Memory B cell (primary cell): ENCODE results near the gene SPNS2.

Source experiments
- ATAC-seq: fragments of 150-1000 bp; cut with Tn5 transposase; 2 replicates; pipeline ENCODE4 v1.10.0; 2021; ENCODE audit warnings: low read depth, mild to moderate bottlenecking, moderate library complexity
- DNase-seq, 2 donors: peaks; one replicate each; pipeline ENCODE4 v3.0.0; 2022; ENCODE audit warnings: low spot score in 2 of 2
- H3K27ac Mint-ChIP-seq: one replicate; pipeline ENCODE4 v1.8.0; 2022; ENCODE audit warnings: mild to moderate bottlenecking, moderate library complexity, mixed read lengths
- H3K27me3 Mint-ChIP-seq: one replicate; pipeline ENCODE4 v1.8.0; 2022; ENCODE audit warnings: mixed read lengths
- H3K36me3 Mint-ChIP-seq: one replicate; pipeline ENCODE4 v1.8.0; 2022; ENCODE audit warnings: mild to moderate bottlenecking, mixed read lengths
- H3K4me1 Mint-ChIP-seq: one replicate; pipeline ENCODE4 v1.8.0; 2022; ENCODE audit warnings: mixed read lengths
- H3K4me3 Mint-ChIP-seq: one replicate; pipeline ENCODE4 v1.8.0; 2022; ENCODE audit warnings: mild to moderate bottlenecking, moderate library complexity, mixed read lengths
- H3K9me3 Mint-ChIP-seq: one replicate; pipeline ENCODE4 v1.8.0; 2022; ENCODE audit warnings: mixed read lengths

SPNS2 gene

DNA sequence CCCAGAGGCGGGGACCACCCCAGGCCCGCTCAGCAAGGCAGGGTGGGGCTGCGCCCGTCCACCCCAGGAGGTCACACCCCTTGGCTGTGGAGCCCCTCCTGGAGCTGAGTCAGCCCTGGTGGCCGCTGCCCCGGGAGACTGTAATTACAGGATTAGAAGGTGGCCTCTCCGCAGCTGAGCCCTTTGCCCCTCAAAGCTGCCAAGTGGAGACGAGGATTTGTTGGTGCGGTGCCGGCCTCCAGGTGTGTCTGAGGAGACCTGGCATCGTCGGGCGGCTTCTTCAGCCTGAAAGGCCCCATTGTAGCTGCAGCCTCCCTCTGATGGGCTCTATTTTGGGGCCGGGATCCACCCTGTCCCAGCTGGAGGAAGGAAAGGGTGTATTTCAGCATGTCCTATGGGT is 22.7 kb upstream of the SPNS2 start:
- Mint-ChIP-seq H3K4me3 (no peak overlapping the region), H3K9me3 (no peaks in the 10 kb centered on the region), H3K36me3 (no peaks in the 10 kb centered on the region), H3K4me1 (peaks cover 3% of the 10 kb centered on the region), H3K27ac (no peak overlapping the region), H3K27me3 (peaks cover 12% of the 10 kb centered on the region)
- no peak for DNase-seq
- ATAC-seq: no peak

DNA sequence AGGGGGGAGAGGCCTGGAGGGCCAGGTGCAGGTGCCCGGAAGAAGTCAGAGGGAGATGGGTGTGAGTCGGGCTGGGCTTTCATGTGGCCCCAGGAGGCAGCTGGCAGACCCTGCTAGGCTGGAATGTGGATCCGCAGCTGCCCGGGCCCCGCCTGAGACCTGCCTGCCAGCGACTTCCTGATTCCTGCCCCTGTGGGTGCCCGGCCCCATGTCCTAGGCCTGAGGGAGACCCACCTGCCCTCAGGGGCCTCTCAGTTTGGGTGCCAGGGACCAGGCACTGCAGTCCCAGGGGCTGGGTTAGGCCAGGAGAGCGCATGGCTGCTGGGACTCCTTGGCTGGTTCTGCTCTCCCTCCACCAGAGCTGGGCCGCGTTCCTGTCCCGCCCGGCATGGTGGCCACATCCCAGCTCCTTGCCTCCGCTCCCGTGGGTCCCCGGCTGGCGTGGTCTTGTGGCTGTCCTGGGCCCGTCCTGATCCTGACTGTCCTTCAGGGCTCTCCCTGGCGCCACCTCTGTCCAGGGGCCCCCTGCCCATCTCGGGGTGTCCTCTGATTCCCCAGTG is 22.1 kb upstream of the SPNS2 start:
- peaks cover 7% of the 10 kb centered on the region for H3K4me1 Mint-ChIP-seq
- no peaks in the 10 kb centered on the region for H3K36me3 Mint-ChIP-seq
- H3K27me3 Mint-ChIP-seq: peaks cover 15% of the 10 kb centered on the region
- no peak overlapping the region for H3K27ac Mint-ChIP-seq
- no peak for ATAC-seq
- H3K4me3 Mint-ChIP-seq: no peak overlapping the region
- DNase-seq: no peak
- H3K9me3 Mint-ChIP-seq: no peaks in the 10 kb centered on the region

DNA sequence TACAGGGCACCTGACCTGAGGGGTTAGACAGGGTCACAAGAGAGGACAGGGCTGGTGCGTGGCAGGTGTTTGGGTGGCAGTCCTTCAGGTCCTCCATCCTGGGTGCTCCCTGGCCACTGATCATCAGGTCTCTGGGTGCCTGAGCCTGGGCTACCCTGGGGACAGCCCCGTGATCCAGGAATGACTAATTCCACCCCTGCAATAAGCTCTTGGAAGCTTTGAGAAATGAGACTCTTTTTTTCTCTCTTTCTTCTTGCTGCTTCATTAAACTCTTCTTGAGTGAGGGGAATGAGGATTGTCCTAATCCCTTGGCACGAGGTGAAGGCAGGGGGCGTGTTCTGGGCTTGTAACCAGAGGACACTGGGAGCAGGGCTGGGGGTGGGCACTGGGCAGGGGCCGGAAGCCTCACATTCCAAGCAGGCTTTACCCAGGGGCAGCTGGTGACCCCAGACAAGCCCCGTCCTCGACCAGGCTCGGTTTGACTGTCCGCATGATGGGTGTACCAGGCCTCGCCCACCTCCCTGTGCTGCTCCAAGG is 21.4 kb upstream of the SPNS2 start:
- Mint-ChIP-seq H3K9me3 (no peaks in the 10 kb centered on the region), H3K4me3 (no peak overlapping the region), H3K4me1 (peaks cover 7% of the 10 kb centered on the region), H3K27ac (no peak overlapping the region), H3K36me3 (no peaks in the 10 kb centered on the region), H3K27me3 (peaks cover 15% of the 10 kb centered on the region)
- DNase-seq (no peak), ATAC-seq (no peak)

DNA sequence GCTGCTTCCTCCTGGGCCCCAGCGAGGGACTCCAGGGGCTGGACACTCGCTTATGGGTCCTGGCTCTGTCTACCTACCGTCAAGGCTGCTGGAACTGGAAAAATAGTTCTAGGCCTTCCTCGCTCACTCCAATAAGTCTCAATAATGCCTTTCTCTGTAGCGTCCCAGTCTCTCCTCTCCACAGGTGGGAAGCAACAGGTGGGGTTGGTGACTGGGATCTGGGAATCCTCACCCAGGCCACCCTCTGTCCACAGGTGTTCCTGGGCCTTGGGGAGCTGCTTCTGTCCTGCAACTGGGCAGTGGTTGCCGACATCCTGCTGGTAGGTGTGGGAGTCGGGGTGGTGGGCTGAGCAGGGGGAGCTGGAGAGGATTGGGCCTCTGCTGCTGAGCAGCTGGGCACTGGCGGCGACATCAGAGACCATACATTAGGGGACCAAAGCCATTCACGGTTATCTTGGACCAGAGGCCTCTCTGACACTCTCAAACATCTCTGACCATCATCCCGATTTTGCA is 20.3 kb upstream of the SPNS2 start:
- ATAC-seq (no peak), DNase-seq (no peak)
- no peaks in the 10 kb centered on the region for H3K36me3 Mint-ChIP-seq
- H3K27me3 Mint-ChIP-seq: peaks cover 15% of the 10 kb centered on the region
- H3K4me1 Mint-ChIP-seq: peaks cover 7% of the 10 kb centered on the region
- no peak overlapping the region for H3K27ac Mint-ChIP-seq
- H3K4me3 Mint-ChIP-seq: no peak overlapping the region
- H3K9me3 Mint-ChIP-seq: no peaks in the 10 kb centered on the region

DNA sequence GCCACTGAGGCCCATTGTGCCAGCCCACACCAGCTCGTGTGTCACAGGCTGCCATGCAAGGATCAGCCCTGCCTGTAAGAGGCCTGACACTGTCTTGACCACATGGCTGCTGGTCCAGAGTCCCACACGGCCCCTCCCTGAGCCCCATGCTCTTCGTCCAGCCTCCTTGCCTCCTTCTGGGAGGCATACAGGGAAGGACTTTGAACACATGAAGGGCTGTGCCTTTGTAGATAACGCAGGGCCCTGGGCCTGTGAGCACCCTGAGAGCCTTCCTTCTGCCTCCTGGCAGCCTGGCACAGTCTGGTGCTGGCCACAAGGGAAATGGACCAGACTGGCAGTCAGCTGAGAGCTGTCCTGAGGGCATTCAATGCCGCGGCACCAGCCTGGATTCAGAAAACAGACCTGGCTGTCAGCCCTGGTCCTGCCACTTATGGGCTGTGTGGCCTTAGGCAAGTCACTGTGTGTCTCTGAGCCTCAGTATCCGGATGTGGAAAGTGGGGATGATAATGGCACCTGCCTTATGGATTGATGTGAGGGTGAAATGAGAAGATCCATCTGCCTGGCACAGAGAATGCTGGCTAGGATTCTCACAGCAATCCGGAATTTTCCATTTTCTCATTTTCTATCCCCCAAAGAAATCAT is 19.2 kb upstream of the SPNS2 start:
- ATAC-seq (no peak), DNase-seq (no peak)
- Mint-ChIP-seq H3K27ac (no peak overlapping the region), H3K9me3 (no peaks in the 10 kb centered on the region), H3K36me3 (no peaks in the 10 kb centered on the region), H3K27me3 (peaks cover 15% of the 10 kb centered on the region), H3K4me3 (no peak overlapping the region), H3K4me1 (peaks cover 7% of the 10 kb centered on the region)

DNA sequence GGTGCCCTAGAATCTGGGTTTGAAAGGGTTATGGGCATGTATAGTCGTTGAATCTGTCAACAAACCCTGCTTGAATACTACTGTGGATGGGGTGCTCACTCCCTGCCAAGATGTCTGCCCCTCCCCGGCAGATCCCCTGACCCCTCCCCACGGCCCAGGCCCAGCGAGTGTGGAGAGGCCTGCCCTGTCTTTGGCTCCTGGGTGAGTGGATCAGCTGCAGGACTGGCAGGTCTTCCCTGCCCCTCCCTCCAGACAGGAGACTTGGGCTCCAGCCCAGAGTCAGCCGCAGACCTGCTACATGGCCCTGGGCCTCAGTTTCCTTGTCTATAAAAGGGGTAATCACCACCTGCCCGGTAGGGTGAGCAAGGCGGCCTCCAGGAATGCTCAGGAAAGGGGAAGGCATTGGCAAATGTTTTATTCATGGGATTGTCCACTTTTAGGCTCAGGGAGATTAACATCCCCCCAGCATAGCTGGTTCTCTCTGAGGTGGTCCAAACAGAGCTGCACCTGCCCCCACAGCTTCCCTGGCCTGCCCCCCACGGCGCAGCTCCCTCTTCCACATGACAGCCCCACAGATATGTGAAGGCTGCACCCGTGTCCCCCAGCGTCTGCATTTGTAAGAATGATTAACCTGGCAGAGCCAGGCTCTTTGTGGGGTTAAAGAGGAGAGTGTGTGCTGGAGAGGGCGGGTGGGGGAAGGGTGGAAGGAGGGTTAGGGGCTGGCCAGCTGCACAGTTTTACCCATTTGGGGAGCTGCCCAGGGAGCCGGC is 18.5 kb upstream of the SPNS2 start:
- no peak overlapping the region for H3K27ac Mint-ChIP-seq
- peaks cover 12% of the 10 kb centered on the region for H3K4me1 Mint-ChIP-seq
- no peak for ATAC-seq
- H3K27me3 Mint-ChIP-seq: peaks cover 10% of the 10 kb centered on the region
- no peak for DNase-seq
- no peaks in the 10 kb centered on the region for H3K9me3 Mint-ChIP-seq
- no peak overlapping the region for H3K4me3 Mint-ChIP-seq
- no peaks in the 10 kb centered on the region for H3K36me3 Mint-ChIP-seq

DNA sequence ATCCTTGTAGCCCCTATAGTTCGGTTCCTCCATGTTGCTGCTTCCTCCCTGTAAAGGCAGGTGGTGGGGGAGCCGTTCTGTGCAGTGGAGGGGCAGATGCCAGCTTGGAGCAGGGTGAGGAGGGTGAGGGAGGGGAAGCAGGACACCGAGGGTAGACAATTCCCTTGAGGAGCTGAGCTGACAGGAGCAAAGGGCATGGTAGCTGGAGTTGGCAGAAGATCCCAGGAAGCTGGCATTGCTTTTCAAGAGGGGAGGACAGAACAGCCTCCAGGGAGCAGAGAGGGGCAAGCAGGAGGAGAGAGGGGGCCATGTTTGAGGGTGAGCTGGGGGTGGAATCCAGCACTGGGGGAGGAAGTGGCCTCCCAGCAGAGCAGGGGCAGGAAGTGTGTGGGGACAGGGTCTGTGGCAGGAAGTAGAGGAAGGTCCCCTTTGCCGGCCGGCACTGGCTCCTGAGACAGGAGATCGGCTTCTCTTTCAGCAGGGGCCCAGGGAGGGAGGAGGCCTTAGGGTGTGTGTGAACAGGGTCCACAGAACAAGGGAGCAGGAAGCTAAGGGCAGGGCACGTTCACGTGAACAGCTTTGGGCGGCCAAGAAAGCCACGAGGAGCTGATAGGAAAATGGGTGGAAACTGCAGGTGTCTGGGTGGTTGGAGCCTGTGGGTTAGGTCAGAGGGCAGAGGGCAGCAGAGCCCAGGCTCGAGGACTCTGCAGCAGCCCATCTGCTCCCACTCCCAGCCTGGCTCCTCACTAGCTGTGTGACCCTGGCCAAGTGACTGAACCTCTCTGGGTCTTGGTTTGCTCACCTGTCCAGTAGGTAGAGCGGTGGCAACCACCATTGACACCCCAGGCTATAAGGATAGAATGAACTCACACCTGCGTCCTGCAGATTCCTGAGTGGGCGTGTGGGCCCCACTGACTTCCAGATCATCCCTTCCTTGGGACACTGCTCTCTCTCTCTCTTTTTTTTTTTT is 17.5 kb upstream of the SPNS2 start:
- Mint-ChIP-seq H3K9me3 (no peaks in the 10 kb centered on the region), H3K27me3 (peaks cover 9% of the 10 kb centered on the region), H3K4me3 (peak overlapping the region; percentile 64), H3K27ac (peak overlapping the region; percentile 16), H3K36me3 (no peaks in the 10 kb centered on the region), H3K4me1 (peaks cover 15% of the 10 kb centered on the region)
- ATAC-seq (peak; percentile 55), DNase-seq (no peak)

DNA sequence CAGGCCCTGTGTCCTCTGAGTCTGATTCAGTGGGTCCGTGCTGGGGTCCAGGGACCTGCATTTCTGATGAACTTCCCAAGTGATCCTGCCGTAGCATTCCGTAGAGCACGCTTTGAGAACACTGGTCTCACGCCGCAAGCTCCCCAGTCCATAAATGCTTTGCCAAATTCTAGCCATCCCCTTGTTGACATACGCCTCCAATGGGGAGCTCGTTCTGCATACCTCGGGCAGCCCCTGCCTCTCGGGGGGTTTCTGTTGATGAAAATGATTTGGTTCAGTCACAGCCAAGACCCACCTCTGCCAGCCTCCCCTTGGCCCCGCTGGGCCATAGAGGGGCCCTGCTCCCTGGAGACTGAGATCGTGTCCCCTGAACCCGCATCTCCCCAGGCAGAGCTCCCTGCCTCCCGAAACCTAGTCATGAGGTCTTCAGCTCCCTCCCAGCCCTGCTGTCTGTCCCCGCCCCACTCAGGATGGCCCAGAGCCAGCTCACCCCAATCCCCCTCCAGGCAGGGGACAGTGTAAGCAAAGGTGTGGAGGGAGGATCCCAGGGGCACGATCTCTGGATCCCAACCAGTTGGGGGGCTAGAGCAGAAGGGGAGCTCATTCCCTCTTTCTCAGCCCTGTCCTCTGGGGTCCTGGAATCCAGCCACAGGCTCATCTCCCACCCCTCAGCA is 16.2 kb upstream of the SPNS2 start:
- ATAC-seq: no peak
- Mint-ChIP-seq H3K9me3 (no peaks in the 10 kb centered on the region), H3K4me1 (peaks cover 20% of the 10 kb centered on the region), H3K4me3 (no peak overlapping the region), H3K27ac (no peak overlapping the region), H3K27me3 (peaks cover 9% of the 10 kb centered on the region), H3K36me3 (no peaks in the 10 kb centered on the region)
- DNase-seq: no peak

DNA sequence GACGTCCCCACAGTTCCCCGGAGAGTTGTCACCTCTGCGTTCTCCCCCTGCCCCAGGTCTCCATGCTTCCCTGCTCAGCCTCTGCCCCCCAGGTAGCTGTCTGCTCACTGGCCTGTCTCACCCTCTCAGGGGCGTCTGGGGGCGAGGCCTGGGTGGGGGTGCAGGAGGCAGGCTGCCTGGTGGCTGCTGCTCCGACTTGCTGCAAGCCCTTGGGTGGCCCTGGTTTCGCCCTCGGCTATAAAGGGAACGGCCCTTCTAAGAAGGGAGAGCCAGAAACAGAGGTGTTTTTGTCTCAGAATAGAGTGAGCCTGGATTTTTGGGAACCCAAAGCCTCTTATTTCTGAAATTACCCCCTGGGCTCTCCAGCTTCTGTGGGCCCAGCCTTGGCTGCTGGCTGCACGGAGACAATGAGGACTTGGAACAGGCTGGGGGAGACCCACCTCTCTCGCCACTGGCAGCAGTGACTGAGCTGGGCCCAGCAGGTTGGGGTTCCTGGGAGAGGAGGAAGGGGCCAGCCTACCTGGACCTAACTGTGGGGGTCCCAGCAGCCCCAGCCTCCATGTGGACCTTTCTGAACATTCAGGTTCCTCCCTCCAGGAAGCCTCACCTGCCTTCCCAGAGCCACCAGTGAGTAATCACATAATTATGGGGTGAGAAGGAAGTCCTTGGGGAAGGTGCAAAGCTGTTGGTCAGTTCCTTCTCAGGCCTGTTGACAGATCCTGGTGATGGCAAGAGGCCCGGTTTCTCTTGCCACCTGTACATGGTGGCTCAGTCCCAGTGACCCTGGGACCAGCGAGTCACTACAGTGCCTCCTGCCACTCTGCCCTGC is 15.5 kb upstream of the SPNS2 start:
- DNase-seq (no peak), ATAC-seq (no peak)
- H3K36me3 Mint-ChIP-seq: no peaks in the 10 kb centered on the region
- no peaks in the 10 kb centered on the region for H3K9me3 Mint-ChIP-seq
- no peak overlapping the region for H3K4me3 Mint-ChIP-seq
- H3K27me3 Mint-ChIP-seq: peaks cover 9% of the 10 kb centered on the region
- H3K27ac Mint-ChIP-seq: no peak overlapping the region
- peaks cover 20% of the 10 kb centered on the region for H3K4me1 Mint-ChIP-seq

DNA sequence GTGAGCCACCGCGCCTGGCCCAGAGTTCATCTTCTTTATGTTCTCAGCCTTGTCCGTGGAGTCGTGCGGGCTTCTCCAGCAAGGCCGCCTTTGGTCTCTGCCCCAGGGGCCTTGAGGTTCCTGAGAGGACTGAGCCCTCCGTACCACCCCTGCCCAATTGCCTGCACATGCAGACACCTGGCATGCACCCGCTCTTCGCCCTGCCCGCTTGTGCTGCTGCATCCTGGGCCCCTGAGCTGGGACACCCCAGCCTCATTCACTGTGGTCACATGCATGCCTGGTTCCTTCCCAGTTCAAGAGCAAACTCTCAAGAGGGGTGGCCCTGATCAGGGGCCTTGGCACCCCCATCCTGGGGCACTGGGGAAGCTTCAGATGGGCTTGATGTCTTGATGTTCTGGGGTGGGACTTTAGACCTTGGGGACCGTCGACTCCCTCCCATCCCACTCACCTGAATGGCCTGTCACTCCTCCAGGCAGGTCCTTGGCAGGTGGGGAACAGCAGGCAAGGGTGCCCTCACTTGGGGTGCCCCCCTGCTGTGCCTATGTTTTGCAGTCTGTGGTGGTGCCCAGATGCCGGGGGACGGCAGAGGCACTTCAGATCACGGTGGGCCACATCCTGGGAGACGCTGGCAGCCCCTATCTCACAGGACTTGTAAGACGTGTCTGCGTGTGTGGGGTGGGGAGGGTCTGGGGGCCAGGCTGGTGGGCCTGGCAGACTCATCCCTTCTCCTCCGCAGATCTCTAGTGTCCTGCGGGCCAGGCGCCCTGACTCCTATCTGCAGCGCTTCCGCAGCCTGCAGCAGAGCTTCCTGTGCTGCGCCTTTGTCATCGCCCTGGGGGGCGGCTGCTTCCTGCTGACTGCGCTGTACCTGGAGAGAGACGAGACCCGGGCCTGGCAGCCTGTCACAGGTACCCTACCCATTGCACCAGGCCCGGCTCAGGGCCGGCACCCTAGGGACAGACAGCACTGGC is 12.7 kb upstream of the SPNS2 start:
- DNase-seq (no peak), ATAC-seq (peak; percentile 61)
- H3K4me3 Mint-ChIP-seq: peak overlapping the region; percentile 78
- H3K36me3 Mint-ChIP-seq: no peaks in the 10 kb centered on the region
- H3K9me3 Mint-ChIP-seq: no peaks in the 10 kb centered on the region
- peaks cover 17% of the 10 kb centered on the region for H3K4me1 Mint-ChIP-seq
- peaks cover 9% of the 10 kb centered on the region for H3K27me3 Mint-ChIP-seq
- no peak overlapping the region for H3K27ac Mint-ChIP-seq

DNA sequence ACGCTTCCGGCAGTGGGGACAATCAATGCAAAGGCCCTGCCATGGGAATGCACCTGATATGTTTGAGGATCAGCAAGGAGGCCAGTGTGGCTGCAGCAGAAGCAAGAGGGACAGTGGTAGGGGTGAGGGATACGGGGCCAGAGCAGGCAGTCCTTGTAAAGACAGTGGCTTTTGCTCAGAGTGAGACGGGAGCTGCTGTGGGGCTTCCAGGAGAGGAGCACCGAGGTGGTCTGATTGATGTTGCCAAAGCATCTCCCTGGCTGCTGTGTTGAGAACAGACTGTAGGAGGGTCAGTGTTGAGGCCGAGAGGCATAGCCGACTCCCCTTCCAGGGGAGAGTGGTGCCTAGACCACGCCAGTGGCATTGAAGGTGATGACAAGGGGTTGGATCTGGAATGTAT is 11.4 kb upstream of the SPNS2 start:
- ATAC-seq: no peak
- Mint-ChIP-seq H3K36me3 (no peaks in the 10 kb centered on the region), H3K9me3 (no peaks in the 10 kb centered on the region), H3K4me1 (peaks cover 18% of the 10 kb centered on the region), H3K27me3 (peaks cover 5% of the 10 kb centered on the region), H3K4me3 (no peak overlapping the region), H3K27ac (no peak overlapping the region)
- no peak for DNase-seq
